Measurements from ENCODE around the gene WNT3A.
"Not testable (repeated sequence)": the region's sequence is repeated elsewhere in the genome, so short reads cannot be mapped to it uniquely, and the experiment has no call there.

Gene WNT3A

GRCh38 chr1:228013131-228013934 lies 6.5 kb downstream of the WNT3A start:
- DNase-seq: no peak

DNA sequence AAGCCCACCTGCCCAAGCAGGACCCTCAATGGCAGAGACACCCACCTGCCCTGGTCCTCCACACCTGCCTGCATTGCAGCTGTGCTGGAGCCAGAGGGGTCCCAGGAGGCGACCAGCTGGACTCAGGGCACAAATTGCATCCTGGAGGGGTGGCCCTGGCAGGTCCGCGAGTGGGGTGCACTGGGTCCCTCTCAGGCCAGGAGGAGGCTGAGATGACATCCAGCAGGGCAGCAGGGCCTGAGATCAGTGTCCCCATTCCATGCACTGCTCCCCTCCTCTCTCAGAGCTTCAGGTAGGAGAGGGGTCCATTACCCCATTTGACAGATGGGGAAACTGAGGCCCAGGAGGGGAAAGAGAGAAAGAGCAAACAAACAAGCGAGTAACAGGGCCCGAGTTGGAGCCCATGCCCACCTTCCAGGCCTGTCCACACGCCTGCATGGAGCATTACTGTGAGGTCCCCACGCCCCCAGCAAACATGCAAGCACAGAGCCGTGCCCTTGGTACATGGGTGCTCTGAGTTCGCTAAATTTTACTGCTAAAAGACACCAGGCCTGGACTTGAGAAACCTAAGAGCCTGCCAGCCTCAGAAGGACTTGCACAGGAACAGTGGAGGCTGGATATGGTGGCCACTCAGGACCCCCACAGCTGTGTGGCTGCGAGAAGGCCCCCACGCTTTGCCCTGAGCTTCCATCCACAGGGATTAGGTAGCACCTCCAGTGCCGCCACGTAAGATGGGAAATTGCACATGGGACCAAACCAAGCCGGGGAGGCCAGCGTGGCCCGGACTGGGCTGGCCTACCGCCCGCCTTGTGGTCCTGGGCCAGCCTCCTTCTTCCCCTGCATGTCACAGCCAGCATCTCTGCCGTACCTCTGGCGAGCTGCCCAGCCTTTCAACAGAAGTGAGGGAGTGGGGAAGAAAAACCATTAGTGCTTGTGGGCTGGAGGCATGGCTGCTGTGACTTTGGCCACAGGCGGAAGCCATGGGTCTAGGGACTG lies 7.4 kb downstream of the WNT3A start:
- DNase-seq: no peak

DNA sequence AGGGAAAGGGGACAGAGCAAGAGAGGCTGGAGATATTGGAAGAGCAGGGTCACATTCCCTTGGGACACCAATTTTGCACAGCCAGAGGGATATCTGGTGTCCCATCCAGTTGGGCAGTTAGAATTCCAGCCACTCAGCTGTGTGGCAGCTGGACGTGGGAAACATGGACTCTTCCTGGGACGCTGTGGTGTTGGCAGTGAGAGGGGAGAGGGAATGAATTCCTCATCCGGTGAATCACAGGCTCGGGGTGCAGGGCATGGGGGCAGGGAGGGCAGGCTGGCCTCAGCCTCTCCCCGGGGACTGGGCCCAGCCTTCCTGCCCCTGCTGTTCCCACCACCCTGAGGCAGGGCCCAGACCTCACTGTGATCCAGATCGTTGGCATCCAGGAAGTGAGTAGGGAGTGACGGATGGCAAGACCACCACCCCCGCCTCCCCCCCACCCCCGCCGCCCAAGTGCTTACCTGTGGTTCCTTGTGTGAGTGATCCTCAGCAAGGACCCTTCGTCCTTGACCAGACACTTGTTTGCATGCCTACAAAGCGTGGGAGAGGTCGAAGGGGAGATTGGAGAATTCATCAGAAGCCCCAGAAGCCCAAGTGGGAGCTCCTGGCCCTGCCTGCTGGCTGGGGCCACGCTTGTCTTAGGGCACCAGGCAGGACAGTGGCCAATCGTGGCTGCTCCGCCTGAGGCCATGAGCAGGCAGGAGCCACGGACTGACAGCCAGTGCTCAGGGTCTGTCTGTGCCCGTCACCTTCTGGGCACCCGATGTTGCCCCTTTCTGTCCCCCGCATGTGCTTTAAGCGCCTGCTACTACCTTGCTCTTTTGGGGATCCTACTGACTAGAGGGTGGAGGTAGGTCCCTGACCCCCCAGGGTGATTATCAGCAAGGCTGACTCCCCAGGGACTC lies 8.7 kb downstream of the WNT3A start:
- no peak for DNase-seq

- no peak for DNase-seq
These were observed 9.3 kb downstream of the WNT3A start for GRCh38 chr1:228016181-228016510.

- DNase-seq: no peak
These were observed 10.0 kb downstream of the WNT3A start for GRCh38 chr1:228016653-228017355.

DNA sequence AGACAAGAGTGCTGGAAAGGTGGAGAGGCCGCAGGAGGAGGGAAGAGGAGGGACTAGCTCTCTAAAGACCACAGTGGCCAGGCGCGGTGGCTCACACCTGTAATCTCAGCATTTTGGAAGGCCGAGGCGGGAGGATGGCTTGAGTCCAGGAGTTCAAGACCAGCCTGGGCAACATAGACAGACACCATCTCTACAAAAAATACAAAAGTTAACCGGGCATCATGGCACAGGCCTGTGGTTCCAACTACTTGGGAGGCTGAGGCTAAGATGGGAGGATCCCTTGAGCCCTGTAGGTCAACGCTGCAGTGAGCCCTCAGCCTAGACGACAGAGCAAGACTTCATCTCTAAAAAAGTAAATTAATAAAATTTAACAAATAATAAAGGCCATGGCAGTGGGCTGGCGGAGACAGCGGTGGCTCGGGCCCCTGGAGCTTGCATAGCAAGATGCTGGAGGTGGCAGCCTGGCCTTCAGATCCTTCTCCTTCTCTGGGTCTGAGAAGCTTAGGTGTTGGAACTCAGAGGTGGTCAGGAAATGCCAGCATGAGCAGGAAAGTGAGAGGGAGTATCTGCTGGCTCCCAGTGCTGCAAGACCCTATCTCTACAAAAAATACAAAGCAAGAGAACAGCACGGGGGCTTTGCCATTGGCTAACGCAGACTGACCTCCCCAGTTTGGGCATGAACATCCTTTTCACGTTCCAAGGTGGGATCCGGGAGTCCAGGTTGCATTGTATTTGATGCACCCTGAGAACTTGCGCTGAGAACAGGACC lies 10.7 kb downstream of the WNT3A start:
- DNase-seq: no peak

DNA sequence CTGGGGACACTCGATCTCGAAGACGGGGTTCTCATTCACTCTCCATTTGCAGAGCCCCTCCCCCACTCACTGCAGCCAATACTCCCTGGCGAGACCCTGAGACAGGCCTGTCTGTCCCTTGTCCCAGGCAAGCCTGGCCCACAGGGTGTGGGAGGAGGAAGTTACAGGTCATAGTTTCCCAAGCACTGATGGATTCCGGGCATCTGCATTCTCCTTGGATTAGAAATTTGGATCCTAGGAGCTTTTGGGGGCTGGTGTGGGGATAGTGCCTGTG lies 11.3 kb downstream of the WNT3A start:
- no peak for DNase-seq

- no peak for DNase-seq
These were observed 12.3 kb downstream of the WNT3A start for GRCh38 chr1:228018961-228019721.

DNA sequence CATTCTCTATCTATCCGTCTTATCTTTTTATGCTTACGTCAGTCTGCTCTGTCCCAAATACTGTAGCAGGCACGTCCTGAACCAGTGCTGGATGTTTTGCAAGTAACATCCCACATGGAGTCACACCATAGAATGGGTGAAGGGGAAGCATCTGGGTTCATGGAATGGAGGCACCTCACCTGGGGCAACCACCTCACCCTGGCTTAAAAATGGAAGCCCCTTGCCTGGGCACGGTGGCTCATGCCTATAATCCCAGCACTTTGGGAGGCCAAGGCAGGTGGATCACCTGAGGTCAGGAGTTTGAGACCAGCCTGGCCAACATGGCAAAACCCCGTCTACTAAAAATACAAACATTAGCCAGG lies 12.9 kb downstream of the WNT3A start:
- DNase-seq: not testable (repeated sequence)

GRCh38 chr1:228020686-228021354 lies 14.0 kb downstream of the WNT3A start:
- no peak for DNase-seq

DNA sequence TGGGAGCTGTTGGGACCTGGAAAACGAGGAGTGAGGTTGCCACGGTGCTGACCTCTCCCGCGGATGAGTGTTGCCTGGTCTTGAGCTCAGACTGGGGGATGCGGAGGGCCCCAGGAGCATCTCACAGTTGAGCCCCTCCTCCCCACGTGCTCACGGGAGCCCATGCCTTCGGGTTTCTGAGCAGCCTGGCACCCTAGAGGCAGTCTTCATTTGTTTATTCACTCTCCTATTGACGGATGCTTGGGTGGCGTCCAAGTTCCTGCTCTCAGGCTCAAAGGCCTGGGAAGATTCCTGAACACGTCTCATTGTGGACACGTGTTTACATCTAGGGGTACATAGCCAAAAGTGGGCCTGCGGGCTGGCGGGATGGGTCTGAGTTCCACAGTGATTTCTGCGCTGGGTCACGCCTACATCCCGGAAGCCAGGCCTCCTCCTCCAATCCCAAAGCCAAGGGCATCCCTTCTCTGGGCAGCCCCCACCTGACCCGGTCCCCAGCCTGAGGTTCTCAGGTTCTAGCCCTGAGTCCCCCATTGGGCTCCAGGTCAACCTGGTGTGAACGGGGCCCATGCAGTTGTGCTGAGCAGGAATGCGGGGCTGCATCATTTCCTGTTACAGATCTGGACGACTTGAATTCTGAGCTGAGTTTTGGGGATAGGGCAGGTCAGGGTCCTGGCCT lies 14.7 kb downstream of the WNT3A start:
- DNase-seq: no peak

GRCh38 chr1:228022571-228023293 lies 15.9 kb downstream of the WNT3A start:
- DNase-seq: no peak

DNA sequence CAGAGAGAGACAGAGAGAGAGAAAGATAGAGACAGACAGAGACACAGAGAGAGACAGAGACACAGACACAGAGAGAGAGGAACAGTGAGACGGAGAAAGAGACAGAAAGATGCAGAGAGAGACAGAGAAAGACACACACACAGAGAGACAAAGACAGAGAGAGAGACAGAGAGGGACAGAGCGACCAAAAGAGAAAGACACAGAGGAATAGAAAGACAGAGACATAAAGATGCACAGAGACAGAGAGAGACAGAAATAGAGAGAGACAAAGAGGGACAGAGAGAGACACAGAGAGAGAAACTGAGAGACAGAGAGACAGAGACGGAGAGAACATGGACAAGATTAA lies 16.5 kb downstream of the WNT3A start:
- no peak for DNase-seq

DNA sequence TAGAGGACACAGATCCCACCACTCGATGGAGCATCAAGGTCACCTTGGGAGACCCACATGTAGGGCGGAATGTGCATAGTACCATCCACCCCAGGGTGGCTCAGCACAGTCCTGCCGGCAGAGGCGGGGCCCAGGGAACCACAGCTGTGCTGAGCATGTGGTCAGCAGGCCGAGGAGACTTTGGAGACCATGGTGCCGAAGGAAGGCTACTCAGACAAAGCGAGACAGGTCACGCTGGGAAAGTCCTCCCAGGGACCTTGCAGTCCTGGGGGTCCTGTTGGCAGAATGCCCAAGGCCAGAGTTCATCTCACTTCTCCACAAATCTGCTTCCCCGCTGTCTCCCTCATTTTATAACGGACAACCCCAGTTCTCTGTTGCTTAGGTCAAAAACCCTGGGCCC lies 22.5 kb downstream of the WNT3A start:
- no peak for DNase-seq

DNA sequence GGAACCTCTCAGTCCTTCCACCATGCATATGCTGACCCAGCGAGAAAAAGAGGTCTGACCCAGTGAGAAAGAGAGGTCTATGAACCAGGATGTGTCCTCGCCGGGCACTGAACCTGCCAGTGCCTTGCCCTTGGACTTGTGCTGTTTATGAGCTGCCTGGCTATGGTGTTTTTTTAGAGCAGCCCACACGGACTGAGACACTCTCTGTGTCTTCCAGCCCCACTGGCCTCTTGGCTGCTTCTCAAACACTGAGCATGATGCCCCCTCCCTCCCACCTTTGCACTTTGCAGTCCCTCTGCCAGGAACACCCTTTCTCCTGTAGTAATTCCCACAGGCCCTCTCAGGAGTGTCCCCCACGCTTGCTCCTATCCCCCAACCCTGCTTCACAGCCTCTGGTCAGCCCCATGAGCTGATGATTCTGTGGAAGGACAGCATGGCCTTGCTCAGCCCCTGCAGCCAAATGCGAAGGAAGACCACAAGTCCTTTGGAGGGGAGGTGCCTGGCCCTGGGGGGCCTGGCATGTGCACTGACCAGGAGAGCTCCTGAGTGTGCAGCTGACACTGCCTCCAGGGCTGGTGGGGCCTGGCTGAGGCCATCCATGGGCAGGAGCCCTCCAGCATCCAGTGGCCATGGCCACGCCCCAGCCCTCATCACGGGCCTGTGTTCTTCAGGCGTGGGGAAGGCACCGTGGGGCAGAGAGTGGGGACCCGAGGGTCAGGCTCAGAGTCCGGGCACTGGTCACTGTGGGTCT lies 23.8 kb downstream of the WNT3A start:
- DNase-seq: no peak

DNA sequence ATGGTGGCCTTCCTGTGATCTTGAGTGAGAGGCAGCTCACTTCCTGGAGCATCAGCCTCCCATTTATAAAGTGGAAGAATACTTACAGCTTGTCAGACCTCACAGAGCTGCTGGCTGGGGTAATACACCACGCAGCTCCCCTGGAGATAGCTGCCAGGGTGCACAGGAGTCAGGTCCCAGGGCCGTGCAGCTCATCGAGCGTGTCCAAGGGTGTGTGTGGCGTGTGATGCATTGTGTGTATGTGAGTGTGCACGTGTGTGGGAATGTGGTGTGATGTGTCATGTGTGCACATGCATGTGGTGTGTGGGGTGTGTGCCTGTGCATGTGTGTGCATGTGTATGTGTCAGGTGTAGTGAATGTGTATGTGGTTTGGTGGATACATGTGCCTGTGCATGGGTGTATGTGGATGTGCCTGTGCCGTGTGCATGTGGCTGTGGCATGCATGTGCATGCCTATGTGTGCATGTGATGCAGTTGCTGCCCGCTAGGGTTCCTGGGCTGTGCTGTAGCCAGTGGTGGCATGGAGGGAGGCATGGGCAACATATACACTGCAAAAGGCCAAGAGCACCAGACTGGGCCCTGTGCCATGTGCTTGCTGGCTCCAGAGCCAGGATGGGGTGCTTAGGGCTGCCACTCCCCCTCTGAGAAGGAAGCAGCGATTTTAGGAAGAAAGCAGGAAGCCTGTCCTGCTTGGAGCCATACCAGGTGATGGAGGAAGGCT lies 24.6 kb downstream of the WNT3A start:
- DNase-seq: no peak

GRCh38 chr1:228032041-228032440 lies 25.2 kb downstream of the WNT3A start:
- DNase-seq: no peak

- no peak for DNase-seq
These were observed 26.6 kb downstream of the WNT3A start for GRCh38 chr1:228033376-228033775.

Measured in suppressor macrophage (primary cell).